ENCODE data around the gene USP36.
"Not testable (repeated sequence)": the region's sequence is repeated elsewhere in the genome, so short reads cannot be mapped to it uniquely, and the experiment has no call there.

USP36 gene

DNA sequence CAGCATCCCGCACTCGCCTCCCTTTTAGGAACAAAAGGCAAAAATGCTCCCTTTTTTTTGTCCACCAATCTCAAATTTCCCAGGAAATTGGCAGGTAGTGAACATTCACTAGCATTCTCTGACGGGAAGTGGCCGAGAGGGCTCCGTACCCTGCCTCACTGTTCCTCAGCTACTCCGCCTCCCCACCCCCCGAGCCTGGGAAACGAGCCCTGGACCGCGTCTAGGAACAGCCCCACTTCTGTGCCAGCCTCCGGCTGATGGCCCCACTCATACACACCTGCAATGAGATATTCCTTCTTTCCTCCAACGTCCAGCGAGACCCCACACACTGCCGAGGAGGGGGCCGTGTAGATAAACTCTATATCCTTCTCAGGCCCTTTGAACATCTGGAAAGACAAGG, 30.0 kb upstream of the USP36 start:
- DNase-seq: no peak

- DNase-seq: no peak
These were observed 27.8 kb upstream of the USP36 start for GRCh38 chr17:78868391-78868790.

DNA sequence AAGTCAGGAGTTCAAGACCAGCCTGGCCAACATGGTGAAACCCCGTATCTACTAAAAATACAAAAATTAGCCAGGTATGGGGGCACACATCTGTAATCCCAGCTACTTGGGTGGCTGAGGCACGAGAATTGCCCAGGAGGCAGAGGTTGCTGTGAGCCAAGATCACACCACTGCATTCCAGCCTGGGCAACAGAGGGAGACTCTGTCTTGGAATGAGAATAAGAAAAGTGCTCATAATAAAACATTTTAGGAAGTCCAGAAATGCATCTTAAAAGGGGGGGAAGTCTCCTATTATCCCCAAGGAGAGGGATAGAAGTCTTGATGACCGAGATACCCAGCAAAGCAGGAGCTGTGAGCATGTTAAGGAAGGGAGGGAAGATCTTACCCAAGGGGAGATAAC, 26.4 kb upstream of the USP36 start:
- DNase-seq: not testable (repeated sequence)

DNA sequence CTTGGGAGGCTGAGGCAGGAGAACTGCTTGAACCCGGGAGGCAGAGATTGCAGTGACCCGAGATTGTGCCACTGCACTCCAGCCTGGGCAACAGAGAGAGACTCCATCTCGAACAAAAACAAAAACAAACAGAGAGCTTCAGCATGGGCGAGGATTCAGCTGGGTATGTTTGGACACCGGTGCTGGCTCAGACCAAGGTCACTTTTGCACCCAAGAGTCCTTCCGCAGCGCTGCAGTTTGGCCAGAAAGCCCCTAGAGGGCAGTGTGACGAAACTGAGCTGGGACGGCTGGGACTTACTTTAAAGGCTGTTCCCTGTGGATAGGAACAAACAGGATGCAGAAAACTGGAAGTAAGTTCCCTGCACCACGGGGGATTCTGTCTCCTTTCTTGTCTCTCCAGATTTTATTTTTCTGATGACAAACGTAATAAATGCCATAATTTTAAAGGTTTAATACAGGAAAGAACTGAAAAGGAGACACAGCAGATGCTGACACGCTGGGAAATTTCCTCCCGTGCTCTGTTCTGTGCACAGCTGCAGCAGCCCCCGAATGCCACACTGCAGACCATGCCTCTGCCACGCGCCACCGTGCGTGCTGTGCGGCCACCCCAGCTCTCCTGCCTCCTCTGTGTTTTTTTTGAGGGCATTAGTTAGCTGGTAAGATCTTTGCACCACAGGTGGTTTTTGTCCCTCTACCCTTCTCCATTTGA, 25.2 kb upstream of the USP36 start:
- DNase-seq: peak; percentile 82

DNA sequence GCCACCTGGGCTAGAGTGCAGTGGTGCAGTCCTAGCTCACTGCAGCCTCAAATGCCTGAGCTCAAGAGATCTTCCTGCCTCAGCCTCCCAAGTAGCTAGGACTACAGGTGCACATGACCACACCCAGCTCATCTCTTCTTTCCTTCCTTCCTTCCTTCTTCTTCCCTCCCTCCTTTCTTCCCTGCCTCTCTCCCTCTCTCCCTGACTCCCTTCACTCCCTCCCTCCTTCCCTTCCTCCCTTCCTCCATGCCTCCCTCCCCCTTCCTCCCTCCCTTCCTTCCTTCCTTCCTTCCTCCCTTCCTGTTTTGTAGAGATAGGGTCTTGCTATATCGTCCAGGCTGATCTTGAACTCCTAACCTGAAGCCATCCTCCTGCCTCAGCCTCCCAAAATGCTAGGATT, 23.5 kb upstream of the USP36 start:
- DNase-seq: no peak

- no peak for DNase-seq
These were observed 21.7 kb upstream of the USP36 start for GRCh38 chr17:78862073-78863023.

DNA sequence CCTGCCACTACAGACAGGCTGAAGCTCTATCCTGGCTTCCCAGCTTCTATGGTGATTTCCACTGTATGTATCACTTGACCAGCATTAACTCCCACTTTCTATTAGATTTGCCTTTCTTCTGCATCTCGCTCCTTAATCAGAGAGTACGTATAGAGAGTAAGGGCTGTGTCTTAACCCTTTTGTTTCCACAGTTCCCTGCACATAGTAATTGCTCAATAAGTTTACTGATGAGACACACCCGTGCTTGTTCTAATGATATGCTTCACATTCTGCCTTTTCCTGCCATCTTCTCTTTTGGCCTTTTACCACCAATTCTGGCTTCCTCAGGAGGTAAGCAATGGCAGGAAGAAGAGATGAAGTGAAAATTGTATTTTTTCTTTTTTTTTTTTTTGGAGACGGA, 20.6 kb upstream of the USP36 start:
- no peak for DNase-seq

DNA sequence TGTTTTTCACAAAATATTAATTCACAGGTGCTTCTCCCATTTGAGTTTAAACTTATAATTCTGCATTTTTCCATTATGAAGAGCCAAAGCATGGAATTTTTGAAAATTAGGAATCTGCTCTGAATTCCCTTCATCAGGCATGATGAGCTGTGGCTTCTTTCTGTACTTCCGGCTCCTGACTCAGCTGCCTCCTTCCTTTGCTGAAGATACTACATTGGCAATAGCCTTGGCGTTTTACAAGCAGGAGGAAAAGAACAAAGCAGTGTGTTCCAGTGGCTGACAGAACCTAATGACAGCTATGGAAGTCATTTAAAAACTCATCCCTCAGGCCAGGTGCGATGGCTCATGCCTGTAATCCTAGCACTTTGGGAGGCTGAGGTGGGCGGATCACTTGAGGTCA, 18.4 kb upstream of the USP36 start:
- DNase-seq: no peak

DNA sequence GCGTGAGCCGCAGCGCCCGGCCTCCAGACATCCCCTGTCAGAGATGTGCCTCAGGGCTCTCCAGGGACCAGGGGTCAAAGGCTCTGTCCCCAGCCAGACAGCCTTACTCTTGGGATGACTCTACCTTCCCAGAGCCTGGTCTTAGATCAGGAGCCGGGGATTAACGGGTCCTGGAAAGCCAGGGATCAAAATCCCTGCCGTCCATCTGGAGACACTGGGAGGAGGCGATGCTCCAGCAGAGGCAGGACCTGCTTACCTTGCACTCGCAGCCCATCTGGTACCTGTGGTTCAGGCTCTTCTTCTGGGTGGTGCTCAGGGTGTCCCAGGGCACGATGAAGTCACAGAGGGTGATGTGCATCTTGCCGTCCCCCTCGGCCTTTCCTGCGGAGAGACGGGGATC, 16.7 kb upstream of the USP36 start:
- peak; percentile 94 for DNase-seq

DNA sequence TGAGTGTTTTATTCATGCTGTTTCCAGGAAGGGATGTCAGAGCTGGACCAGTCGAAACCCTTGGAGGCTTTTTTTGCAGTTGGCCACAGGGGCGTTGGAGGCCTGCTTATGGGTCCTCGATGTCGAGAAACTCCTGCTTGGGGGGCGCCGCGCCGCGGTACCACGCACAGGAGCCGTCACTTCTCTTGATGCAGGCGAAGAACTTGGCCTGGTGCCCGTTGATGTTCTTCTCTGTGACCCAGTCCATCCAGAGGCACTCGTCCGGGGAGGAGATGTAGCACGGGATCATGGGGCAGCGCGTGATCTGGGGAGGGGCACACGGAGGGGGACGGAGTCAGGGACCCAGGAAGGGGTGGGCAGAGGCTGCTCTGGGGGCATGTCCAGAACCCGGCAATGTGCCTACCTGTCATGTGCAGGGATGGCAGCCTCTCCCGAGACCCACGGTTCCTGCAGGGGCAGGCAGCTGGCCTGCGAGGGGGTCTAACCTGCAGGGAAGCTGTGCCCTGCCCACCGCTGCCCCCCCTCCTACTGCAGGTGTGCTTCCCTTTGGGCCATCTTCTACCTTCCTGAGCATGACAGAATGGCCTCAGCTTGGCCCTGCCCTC, 15.0 kb upstream of the USP36 start:
- no peak for DNase-seq

GRCh38 chr17:78854508-78854907, 13.9 kb upstream of the USP36 start:
- DNase-seq: no peak

DNA sequence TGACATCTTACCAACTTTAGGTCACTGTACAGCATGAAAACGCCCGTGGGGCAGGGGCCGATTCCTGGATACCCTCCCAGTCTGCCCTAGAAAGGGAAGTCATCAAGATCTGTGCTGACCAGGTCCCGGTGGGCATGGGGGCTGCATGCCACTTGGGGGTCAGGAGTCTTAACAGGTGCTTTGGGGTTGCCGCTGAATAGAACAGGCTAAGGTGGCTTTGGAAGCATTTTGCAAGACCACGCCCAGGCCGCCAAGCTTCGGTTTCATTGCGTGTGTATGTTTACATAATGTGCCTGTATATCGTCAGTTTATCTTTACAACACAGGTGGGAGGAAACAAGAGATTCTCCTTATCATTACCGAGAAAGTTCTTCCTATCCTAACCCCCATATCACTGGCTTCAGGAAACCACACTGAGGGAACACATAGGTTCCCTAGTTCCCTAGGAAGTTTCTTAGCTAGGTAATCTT, 13.3 kb upstream of the USP36 start:
- no peak for DNase-seq

- DNase-seq: peak; percentile 30
These were observed 12.1 kb upstream of the USP36 start for GRCh38 chr17:78852709-78853121.

DNA sequence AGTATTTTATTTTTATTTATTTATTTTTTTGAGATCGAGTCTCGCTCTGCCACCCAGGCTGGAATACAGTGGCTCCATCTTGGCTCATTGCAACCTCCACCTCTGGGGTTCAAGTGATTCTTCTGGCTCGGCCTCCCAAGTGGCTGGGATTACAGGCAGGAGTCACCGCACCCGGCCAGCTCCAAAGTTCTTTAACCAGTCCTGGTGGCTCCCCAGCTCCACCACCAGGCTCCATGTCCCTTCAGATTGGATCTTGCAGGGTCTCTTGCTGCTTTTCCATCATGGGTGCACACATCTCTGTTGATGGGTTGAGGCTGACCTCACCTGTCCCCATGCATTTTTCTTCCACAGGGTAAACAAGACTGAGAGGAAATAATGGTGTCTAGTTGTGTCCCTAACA, 8.4 kb upstream of the USP36 start:
- no peak for DNase-seq

- no peak for DNase-seq
These were observed 6.4 kb upstream of the USP36 start for GRCh38 chr17:78847052-78847451.

DNA sequence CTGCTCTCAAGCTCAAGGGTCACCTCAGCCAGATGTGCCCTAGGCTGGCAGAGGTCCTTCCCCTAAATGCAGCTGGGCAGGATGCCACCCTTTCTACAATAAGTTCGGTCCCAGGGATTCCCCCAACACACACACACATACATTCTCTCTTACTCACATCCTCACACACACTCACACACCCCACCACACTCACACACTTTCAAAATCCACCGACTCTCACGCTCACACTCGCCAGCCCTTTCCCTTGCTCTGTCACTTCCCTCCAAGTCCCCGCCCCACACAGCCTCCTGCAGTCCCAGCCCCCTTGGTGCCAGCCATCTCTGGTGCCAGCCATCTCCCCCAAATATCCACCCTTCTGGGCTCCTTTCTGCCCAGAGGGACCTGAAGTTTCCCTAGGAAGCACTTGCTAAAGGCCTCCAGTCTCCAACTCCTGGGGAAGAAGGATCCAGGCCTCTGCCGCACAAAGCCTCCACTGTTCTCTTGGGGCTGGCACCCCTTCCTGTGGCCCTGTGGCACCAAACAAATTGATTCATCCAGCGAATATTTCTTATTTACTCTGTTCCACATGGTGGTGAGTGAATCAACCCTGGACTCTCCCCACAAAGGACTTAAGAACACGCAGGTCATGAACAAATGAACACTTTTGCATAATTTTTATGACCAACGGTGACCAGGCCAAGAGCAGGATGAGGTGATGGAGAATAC, 3.8 kb upstream of the USP36 start:
- DNase-seq: no peak

DNA sequence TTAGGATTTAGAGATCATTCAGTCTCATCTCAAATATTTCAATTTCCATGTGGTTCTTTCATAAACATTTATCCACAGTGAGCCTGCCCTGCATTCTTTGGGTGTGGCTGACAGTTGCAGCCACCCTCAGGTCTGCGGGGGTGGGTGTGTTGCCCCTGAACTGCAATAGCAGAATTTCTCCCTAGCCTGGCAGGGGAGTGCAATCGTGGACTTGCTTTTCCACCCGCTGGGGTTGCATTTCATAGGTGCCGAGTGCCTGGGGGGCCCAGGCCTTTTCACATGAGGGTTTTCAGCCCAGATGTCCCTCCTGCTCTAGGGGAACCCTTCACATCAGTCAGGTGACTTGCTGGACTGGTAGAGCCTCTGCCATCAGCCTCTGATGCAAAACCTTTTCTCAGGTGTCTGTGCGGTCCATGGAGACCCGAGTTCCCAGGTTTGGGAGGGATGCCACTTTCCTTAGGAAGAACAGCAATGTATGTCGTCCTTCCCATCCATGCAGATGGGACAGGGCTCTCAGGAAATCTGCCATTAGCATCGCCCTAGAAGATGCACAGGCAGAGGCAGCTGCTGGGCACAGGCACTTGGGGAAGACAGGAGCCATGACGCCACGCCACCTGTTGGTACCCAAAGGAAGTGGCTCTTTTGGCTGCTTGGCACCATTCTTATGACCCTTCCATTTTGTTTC, 2.4 kb upstream of the USP36 start:
- DNase-seq: peak; percentile 83

- no peak for DNase-seq
These were observed 159 bp downstream of the USP36 start for GRCh38 chr17:78840530-78840779.

DNA sequence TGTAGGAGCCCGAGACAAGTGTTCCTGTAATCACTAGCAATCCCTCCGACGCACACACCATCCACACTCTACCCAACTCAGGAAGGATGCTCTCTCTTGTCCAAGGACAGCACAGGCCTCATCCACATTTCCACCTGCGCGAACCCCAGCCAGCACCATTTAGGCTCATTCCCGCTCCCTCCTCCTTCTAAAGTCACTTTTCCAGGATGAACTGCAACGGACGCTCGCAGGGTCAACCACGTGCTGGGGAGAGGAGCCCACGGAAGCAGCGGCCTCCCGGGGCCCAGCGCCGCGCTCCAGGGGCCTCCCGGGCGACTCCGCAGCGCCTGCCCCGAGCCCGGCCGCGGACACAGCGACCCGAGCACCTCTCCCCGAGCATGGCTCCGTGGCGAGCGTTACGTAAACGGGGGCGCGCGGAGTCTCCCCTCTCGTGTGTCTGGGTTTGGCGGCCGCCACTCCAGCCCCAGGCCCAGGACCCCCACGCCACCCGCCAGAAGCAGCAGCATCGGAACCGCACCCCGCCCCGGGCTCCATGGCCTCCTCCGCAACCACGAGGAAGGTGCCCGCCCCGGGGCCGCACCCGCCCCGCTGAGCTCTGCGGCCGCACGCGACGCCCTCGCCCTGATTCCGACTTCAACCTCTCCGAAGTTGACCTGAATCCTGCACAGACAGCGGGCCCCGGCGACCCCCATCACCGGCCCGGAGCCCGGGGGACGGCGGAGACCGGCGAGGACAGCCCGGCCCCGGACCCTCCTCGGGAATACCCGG, 668 bp downstream of the USP36 start:
- DNase-seq: peak; percentile 56

- DNase-seq: peak; percentile 52
These were observed 1.3 kb downstream of the USP36 start for GRCh38 chr17:78839235-78839761.

GRCh38 chr17:78838574-78839005, 2.0 kb downstream of the USP36 start:
- DNase-seq: no peak
